Measurements from ENCODE around the gene L3MBTL2.

DNA sequence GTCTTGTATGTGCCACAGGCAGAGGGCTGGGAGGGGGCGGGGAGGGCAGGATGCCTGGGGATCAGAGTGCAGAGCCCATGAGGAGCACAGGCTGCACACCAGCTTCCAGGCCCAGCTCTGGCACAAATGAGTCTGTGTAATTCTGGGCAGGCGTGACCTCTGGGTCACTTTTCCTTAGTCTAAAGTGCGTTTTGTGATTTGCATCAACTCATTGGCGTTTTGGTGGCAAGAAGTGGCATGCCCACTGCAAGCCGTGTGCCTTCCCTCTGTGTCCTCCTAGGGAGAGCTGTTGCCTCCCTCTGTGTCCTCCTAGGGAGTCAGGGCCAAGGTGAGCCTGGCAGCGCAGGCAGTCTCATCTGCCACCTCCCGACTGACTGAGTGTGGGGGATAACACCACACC lies 18.4 kb downstream of the L3MBTL2 start:
- TF ChIP-seq POLR2A (IDR thresholded peaks at IDR 0.05): no peak
- TF ChIP-seq, protein P1, sequence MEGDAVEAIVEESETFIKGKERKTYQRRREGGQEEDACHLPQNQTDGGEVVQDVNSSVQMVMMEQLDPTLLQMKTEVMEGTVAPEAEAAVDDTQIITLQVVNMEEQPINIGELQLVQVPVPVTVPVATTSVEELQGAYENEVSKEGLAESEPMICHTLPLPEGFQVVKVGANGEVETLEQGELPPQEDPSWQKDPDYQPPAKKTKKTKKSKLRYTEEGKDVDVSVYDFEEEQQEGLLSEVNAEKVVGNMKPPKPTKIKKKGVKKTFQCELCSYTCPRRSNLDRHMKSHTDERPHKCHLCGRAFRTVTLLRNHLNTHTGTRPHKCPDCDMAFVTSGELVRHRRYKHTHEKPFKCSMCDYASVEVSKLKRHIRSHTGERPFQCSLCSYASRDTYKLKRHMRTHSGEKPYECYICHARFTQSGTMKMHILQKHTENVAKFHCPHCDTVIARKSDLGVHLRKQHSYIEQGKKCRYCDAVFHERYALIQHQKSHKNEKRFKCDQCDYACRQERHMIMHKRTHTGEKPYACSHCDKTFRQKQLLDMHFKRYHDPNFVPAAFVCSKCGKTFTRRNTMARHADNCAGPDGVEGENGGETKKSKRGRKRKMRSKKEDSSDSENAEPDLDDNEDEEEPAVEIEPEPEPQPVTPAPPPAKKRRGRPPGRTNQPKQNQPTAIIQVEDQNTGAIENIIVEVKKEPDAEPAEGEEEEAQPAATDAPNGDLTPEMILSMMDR (IDR thresholded peaks at IDR 0.05): no peak

All from testis (tissue), 2 donors.